ENCODE measurements around the gene SND1. TPM values are rescaled to one million over a fixed set of nuclear protein-coding genes. Genes with fewer than 3 reads are reported as not detected.
A peak's percentile ranks its signal among the peaks of the same experiment; 100 is the strongest.

Gene SND1
- total RNA-seq, 5 donors from 2014 or later (not counting 1 experiment from before 2014, with no cell fraction given): 137 to 187 (median 154) TPM

DNA sequence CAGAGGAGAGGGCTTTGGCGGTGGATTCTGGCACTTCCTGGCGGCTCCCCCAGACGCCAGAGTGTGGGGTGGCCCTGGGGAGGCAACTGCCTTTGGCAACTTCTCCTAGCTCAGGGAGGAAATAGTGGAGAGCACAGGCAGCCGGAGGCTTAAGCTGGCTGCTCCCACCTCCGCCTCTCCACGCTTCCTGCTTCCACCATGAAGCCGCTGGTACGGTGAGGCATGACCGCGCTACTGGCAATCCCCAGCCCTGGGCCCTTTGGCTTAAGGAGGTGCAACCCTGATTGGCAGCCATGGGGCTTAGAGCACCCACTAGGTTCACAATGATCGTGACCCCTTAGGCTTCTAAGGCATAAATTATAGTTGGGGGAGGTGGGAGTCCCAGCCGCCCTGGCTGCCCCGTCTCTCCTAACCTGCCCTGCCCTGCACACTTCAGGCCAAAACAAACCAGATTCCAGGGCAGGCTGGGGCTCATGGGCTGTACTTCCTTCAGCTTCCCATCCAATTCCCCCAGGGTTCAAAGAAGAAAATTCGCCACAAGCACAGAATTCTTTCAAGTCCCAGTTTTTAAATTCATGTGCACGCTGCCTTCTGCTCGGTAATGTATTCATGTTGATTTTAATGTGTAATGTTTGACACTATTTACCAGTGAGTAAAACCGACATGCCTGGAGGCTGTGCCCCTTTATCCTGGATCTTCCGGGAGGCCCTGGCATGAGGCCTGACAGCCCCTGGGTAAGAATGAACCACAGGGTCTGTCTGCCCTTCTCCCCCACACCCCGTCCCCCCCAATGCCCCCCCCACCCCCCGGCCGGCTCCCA is 469.9 kb downstream of the SND1 start:
- H3K4me3 ChIP-seq (ENCODE audit: control insufficient read depth in 1 of 2, extremely low read depth in 1 of 2, low read length in 1 of 2): no peak overlapping the region
- H3K36me3 ChIP-seq (ENCODE audit: control insufficient read depth in 2 of 2, extremely low read depth in 1 of 2, insufficient read depth in 1 of 2, low read length in 1 of 2): no peaks in the 10 kb centered on the region
- Mint-ChIP-seq H3K9me3 (no peaks in the 10 kb centered on the region), H3K4me1 (peaks cover 11 to 20% (median 12%) of the 10 kb centered on the region in 3 donors), H3K4me3 (no peak overlapping the region), H3K36me3 (no peaks in the 10 kb centered on the region), H3K27me3 (no peaks in the 10 kb centered on the region), H3K27ac (no peak overlapping the region)
- no peak for DNase-seq
- H3K9me3 ChIP-seq: no peaks in the 10 kb centered on the region
- no peaks in the 10 kb centered on the region for H3K4me1 ChIP-seq (ENCODE audit: control insufficient read depth in 1 of 2, extremely low read depth in 1 of 2, insufficient read depth in 2 of 2, low read length in 2 of 2)
- no peak overlapping the region for H3K27ac ChIP-seq (ENCODE audit: low read length)
- ChIA-PET CTCF (no interaction called here), POLR2A (no interaction called here)
- WGBS (ENCODE audit: insufficient coverage): 67% methylated on average over 11 of the region's 21 CpGs
- peak in 1 of 4 experiments; percentile 26 for ATAC-seq (replicated peaks in 1 of 4)
- peaks cover 0 to 17% of the 10 kb centered on the region in 2 experiments for H3K27me3 ChIP-seq (replicated peaks in 1 of 2; ENCODE audit: control insufficient read depth in 2 of 2, extremely low read depth in 1 of 2, insufficient read depth in 2 of 2, low read length in 1 of 2)

DNA sequence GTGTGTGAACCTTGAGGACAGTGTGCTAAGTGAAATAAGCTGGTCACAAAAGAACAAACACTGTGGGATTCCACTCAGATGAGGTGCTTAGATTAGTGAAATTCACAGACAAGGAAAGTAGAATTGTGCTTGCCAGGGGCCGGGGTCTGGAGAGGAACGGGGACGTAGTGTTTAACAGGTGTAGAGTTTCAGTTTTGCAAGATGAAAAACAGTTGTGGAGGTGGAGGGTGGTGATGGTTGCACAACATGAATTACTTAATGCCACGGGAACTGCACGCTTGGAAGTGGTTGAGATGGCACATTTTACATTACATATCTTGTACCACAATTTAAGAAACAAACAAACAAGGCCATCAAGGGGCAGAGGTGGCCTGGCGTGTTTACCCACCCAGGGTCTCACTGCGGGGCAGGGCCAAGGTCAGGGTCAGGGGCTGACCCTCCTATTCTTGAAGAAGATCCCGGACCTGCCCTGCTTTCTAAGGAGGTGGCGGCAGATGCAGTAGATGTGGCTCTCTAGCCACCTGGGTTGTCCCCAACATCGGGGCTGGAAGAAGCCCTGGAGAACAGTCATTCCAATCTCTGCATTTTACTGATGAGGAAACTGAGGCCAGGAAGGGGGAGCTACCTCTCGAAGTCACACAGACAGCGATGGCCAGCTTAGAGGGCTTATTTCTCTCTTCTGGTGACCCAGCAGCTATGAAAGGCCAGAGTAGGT is 470.7 kb downstream of the SND1 start:
- ATAC-seq (replicated peaks in 1 of 4) (no peak), DNase-seq (no peak)
- Histone ChIP-seq H3K4me1 (ENCODE audit: control insufficient read depth in 1 of 2, extremely low read depth in 1 of 2, insufficient read depth in 2 of 2, low read length in 2 of 2) (no peaks in the 10 kb centered on the region), H3K9me3 (no peaks in the 10 kb centered on the region), H3K27me3 (replicated peaks in 1 of 2; ENCODE audit: control insufficient read depth in 2 of 2, extremely low read depth in 1 of 2, insufficient read depth in 2 of 2, low read length in 1 of 2) (peaks cover 0 to 17% of the 10 kb centered on the region in 2 experiments), H3K36me3 (ENCODE audit: control insufficient read depth in 2 of 2, extremely low read depth in 1 of 2, insufficient read depth in 1 of 2, low read length in 1 of 2) (no peaks in the 10 kb centered on the region), H3K27ac (ENCODE audit: low read length) (no peak overlapping the region), H3K4me3 (ENCODE audit: control insufficient read depth in 1 of 2, extremely low read depth in 1 of 2, low read length in 1 of 2) (no peak overlapping the region)
- Mint-ChIP-seq H3K4me3 (no peak overlapping the region), H3K9me3 (no peaks in the 10 kb centered on the region), H3K36me3 (no peaks in the 10 kb centered on the region), H3K27me3 (no peaks in the 10 kb centered on the region), H3K27ac (no peak overlapping the region), H3K4me1 (peaks cover 11 to 20% (median 12%) of the 10 kb centered on the region in 3 donors)
- CTCF ChIA-PET: no interaction called here
- POLR2A ChIA-PET: no interaction called here
- 68% methylated on average over 11 of the region's 12 CpGs for WGBS (ENCODE audit: insufficient coverage)

DNA sequence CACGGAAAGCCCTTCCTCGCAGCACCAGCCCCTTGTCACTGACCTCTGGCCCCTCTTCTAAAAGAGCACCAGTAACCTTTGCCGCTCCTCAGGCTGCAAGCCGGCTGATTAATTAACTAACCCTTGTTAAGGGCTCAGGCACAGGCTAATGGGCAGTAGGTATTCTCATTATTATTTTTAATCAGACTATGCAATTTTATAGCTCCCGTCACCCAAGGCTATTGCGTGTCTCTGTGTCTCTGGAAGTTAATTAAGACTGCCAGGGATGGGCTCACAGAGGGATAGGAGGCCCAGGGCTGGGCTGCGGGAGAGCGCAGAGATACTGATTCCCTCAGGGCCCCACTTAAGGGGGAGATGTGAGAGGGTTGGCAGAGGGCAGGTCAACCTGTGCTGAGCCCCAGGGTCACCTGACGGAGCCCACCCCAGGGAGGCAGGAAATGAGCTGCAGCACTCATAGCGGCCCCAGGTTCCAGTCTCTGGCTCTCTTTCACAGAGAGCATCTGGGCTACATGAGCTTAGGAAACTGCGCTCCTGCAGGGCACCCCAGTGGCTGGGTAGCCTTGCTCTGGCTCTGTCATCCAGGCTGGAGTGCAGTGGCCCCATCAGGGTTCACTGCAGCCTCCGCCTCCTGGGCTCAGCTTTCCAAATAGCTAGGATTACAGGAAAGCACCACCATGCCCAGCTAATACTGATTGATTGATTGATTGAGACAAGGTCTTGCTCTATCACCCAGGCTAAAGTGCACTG is 471.5 kb downstream of the SND1 start:
- peaks cover 7 to 16% (median 10%) of the 10 kb centered on the region in 3 donors for H3K4me1 Mint-ChIP-seq
- ChIA-PET CTCF (interaction anchor here in 1 of 2 donors (0.6 kb wide), 1 partner anchor 15 kb away, joined by 4 read pairs; no protein-coding TSS in a partner anchor), POLR2A (no interaction called here)
- Histone ChIP-seq H3K27me3 (replicated peaks in 1 of 2; ENCODE audit: control insufficient read depth in 2 of 2, extremely low read depth in 1 of 2, insufficient read depth in 2 of 2, low read length in 1 of 2) (peaks cover 0 to 17% of the 10 kb centered on the region in 2 experiments), H3K36me3 (ENCODE audit: control insufficient read depth in 2 of 2, extremely low read depth in 1 of 2, insufficient read depth in 1 of 2, low read length in 1 of 2) (no peaks in the 10 kb centered on the region), H3K4me3 (ENCODE audit: control insufficient read depth in 1 of 2, extremely low read depth in 1 of 2, low read length in 1 of 2) (no peak overlapping the region), H3K27ac (ENCODE audit: low read length) (no peak overlapping the region), H3K4me1 (ENCODE audit: control insufficient read depth in 1 of 2, extremely low read depth in 1 of 2, insufficient read depth in 2 of 2, low read length in 2 of 2) (no peaks in the 10 kb centered on the region), H3K9me3 (no peaks in the 10 kb centered on the region)
- H3K9me3 Mint-ChIP-seq: no peaks in the 10 kb centered on the region
- no peaks in the 10 kb centered on the region for H3K36me3 Mint-ChIP-seq
- H3K27ac Mint-ChIP-seq: no peak overlapping the region
- H3K27me3 Mint-ChIP-seq: no peaks in the 10 kb centered on the region
- WGBS (ENCODE audit: insufficient coverage): 93% methylated on average over 7 of the region's 12 CpGs
- no peak overlapping the region for H3K4me3 Mint-ChIP-seq
- DNase-seq: no peak
- no peak for ATAC-seq (replicated peaks in 1 of 4)

DNA sequence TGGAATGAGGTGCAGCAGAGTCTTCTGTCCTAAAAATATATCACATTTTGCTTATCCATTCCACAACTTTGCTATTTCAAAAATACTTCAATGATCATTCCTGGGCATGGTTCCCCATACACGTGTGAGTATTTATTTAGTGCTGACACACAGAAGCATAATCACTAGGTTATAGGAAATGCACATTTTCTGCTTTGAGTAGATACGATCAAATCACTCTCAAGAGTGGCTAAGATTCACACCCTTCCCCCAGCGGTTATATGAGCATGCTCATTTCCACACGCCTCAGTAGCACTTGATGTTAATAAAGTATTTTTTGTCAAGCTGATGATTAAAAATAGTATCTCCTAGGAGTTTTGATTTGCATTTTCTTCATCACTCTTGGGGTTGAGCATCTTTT is 472.8 kb downstream of the SND1 start:
- Mint-ChIP-seq H3K4me3 (no peak overlapping the region), H3K4me1 (peaks cover 6 to 15% (median 10%) of the 10 kb centered on the region in 3 donors), H3K27me3 (no peaks in the 10 kb centered on the region), H3K9me3 (no peaks in the 10 kb centered on the region), H3K27ac (no peak overlapping the region), H3K36me3 (no peaks in the 10 kb centered on the region)
- no peak overlapping the region for H3K27ac ChIP-seq (ENCODE audit: low read length)
- WGBS (ENCODE audit: insufficient coverage): no CpG with 5 or more reads among the region's 4 CpGs
- ATAC-seq (replicated peaks in 1 of 4) (peak in 1 of 4 experiments; percentile 56), DNase-seq (no peak)
- no peaks in the 10 kb centered on the region for H3K36me3 ChIP-seq (ENCODE audit: control insufficient read depth in 2 of 2, extremely low read depth in 1 of 2, insufficient read depth in 1 of 2, low read length in 1 of 2)
- H3K4me3 ChIP-seq (ENCODE audit: control insufficient read depth in 1 of 2, extremely low read depth in 1 of 2, low read length in 1 of 2): no peak overlapping the region
- no peaks in the 10 kb centered on the region for H3K9me3 ChIP-seq
- POLR2A ChIA-PET: no interaction called here
- H3K27me3 ChIP-seq (replicated peaks in 1 of 2; ENCODE audit: control insufficient read depth in 2 of 2, extremely low read depth in 1 of 2, insufficient read depth in 2 of 2, low read length in 1 of 2): peaks cover 0 to 12% of the 10 kb centered on the region in 2 experiments
- CTCF ChIA-PET: no interaction called here
- H3K4me1 ChIP-seq (ENCODE audit: control insufficient read depth in 1 of 2, extremely low read depth in 1 of 2, insufficient read depth in 2 of 2, low read length in 2 of 2): no peaks in the 10 kb centered on the region

DNA sequence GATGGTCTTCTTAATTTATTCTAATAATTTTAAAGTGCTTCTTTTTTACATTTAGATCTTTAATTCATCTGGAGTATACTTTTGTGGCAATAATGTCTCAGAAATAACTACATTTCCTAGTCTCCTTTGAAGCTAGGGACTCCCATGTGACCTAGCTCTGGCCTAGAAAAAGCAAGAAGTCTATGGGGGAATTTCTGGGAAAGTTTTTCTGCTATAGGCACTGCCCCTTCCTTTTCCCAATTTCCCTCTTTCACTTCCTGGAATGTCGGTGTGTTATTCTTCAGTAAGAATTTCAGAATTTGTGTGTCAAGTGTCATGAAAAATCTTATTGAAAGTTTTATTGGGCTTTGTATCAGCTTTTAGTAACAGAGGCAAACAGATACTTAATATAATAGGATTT is 473.8 kb downstream of the SND1 start:
- no peaks in the 10 kb centered on the region for H3K9me3 Mint-ChIP-seq
- H3K36me3 Mint-ChIP-seq: no peaks in the 10 kb centered on the region
- H3K27ac Mint-ChIP-seq: no peak overlapping the region
- no peak overlapping the region for H3K4me3 ChIP-seq (ENCODE audit: control insufficient read depth in 1 of 2, extremely low read depth in 1 of 2, low read length in 1 of 2)
- peaks cover 0 to 11% of the 10 kb centered on the region in 2 experiments for H3K27me3 ChIP-seq (replicated peaks in 1 of 2; ENCODE audit: control insufficient read depth in 2 of 2, extremely low read depth in 1 of 2, insufficient read depth in 2 of 2, low read length in 1 of 2)
- WGBS (ENCODE audit: insufficient coverage): no CpG with 5 or more reads among the region's 1 CpG
- peaks cover 6 to 15% (median 10%) of the 10 kb centered on the region in 3 donors for H3K4me1 Mint-ChIP-seq
- POLR2A ChIA-PET: no interaction called here
- CTCF ChIA-PET: interaction anchor here in 1 of 2 donors (0.8 to 1.0 kb wide), 2 partner anchors 10 to 20 kb away, joined by 3 to 6 read pairs; no protein-coding TSS in a partner anchor
- DNase-seq: no peak
- H3K36me3 ChIP-seq (ENCODE audit: control insufficient read depth in 2 of 2, extremely low read depth in 1 of 2, insufficient read depth in 1 of 2, low read length in 1 of 2): no peaks in the 10 kb centered on the region
- no peaks in the 10 kb centered on the region for H3K9me3 ChIP-seq
- no peak overlapping the region for H3K27ac ChIP-seq (ENCODE audit: low read length)
- ATAC-seq (replicated peaks in 1 of 4): no peak
- H3K4me3 Mint-ChIP-seq: no peak overlapping the region
- H3K4me1 ChIP-seq (ENCODE audit: control insufficient read depth in 1 of 2, extremely low read depth in 1 of 2, insufficient read depth in 2 of 2, low read length in 2 of 2): no peaks in the 10 kb centered on the region
- H3K27me3 Mint-ChIP-seq: no peaks in the 10 kb centered on the region

DNA sequence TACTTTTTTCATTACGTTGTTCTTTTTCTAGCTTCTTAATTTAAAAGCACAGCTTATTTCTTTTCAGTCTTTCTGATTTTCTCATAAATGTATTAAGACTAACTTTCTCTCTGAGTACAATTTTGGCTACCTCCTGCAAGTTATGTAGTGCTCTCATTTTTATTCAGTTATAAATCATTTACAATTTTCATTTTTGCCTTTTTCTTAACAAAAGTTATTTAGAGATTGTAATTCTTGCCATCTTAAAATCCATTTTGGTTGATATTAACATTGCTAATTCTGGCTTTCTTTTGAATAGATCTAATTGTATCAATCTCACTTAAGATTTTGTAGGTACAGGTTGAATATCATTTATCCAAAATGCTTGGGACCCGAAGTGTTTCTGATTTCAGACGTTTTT is 476.4 kb downstream of the SND1 start:
- peaks cover 0 to 5% of the 10 kb centered on the region in 2 experiments for H3K27me3 ChIP-seq (replicated peaks in 1 of 2; ENCODE audit: control insufficient read depth in 2 of 2, extremely low read depth in 1 of 2, insufficient read depth in 2 of 2, low read length in 1 of 2)
- no peak for ATAC-seq (replicated peaks in 1 of 4)
- peaks cover 6 to 9% (median 6%) of the 10 kb centered on the region in 3 donors for H3K4me1 Mint-ChIP-seq
- H3K27me3 Mint-ChIP-seq: peaks cover 0 to 9% of the 10 kb centered on the region in 2 donors
- no peaks in the 10 kb centered on the region for H3K9me3 Mint-ChIP-seq
- DNase-seq: no peak
- no peak overlapping the region for H3K4me3 ChIP-seq (ENCODE audit: control insufficient read depth in 1 of 2, extremely low read depth in 1 of 2, low read length in 1 of 2)
- no CpG with 5 or more reads among the region's 3 CpGs for WGBS (ENCODE audit: insufficient coverage)
- H3K36me3 Mint-ChIP-seq: no peaks in the 10 kb centered on the region
- POLR2A ChIA-PET: interaction anchor here in 1 of 2 donors (0.6 kb wide), 1 partner anchor 375 kb away, joined by 6 read pairs; no protein-coding TSS in a partner anchor
- H3K9me3 ChIP-seq: no peaks in the 10 kb centered on the region
- H3K27ac Mint-ChIP-seq: no peak overlapping the region
- no peak overlapping the region for H3K27ac ChIP-seq (ENCODE audit: low read length)
- H3K4me1 ChIP-seq (ENCODE audit: control insufficient read depth in 1 of 2, extremely low read depth in 1 of 2, insufficient read depth in 2 of 2, low read length in 2 of 2): no peaks in the 10 kb centered on the region
- H3K4me3 Mint-ChIP-seq: no peak overlapping the region
- H3K36me3 ChIP-seq (ENCODE audit: control insufficient read depth in 2 of 2, extremely low read depth in 1 of 2, insufficient read depth in 1 of 2, low read length in 1 of 2): no peaks in the 10 kb centered on the region
- CTCF ChIA-PET: no interaction called here

Measured in T-cell (primary cell).